Smooth muscle cell (in vitro differentiated cells): ENCODE measurements around the gene PCDH15. TPM values are rescaled to one million over a fixed set of nuclear protein-coding genes. Genes with fewer than 3 reads are reported as not detected.

Source experiments
- DNase-seq: peaks from one replicate; lab custom pipeline; 2025; ENCODE audit not compliant: unreplicated experiment; lab: John Stamatoyannopoulos, UW
- H2AFZ ChIP-seq: fragments of 200-600 bp; sonication (generic); 2 replicates; pipeline ENCODE4 v1.6.0; 2016; ENCODE audit warnings: antibody characterized with exemption, low read depth, mild to moderate bottlenecking
- H3F3A ChIP-seq: fragments of 200-600 bp; sonication (generic); 2 replicates; pipeline ENCODE4 v1.6.0; 2017; ENCODE audit warnings: antibody characterized with exemption, low read depth
- H3K27ac ChIP-seq: fragments of 200-600 bp; sonication (generic); 2 replicates; pipeline ENCODE4 v1.5.1; 2016; ENCODE audit warnings: low read depth, mild to moderate bottlenecking
- H3K27me3 ChIP-seq: fragments of 200-600 bp; sonication (generic); 2 replicates; pipeline ENCODE4 v1.6.1; 2016; ENCODE audit warnings: low read depth, mild to moderate bottlenecking
- H3K36me3 ChIP-seq: fragments of 200-600 bp; sonication (generic); 2 replicates; pipeline ENCODE4 v1.5.1; 2016; ENCODE audit warnings: low read depth
- H3K4me1 ChIP-seq: fragments of 200-600 bp; sonication (generic); 2 replicates; pipeline ENCODE4 v1.5.1; 2016; ENCODE audit warnings: low read depth
- H3K4me2 ChIP-seq: fragments of 200-600 bp; sonication (generic); 2 replicates; pipeline ENCODE4 v1.6.0; 2016; ENCODE audit warnings: mild to moderate bottlenecking
- H3K4me3 ChIP-seq: fragments of 200-600 bp; sonication (generic); 2 replicates; pipeline ENCODE4 v1.5.1; 2016; ENCODE audit warnings: mild to moderate bottlenecking
- H3K79me2 ChIP-seq: fragments of 200-600 bp; sonication (generic); 2 replicates; pipeline ENCODE4 v1.6.0; 2016; ENCODE audit warnings: low read depth, mild to moderate bottlenecking
- H3K9ac ChIP-seq: fragments of 200-600 bp; sonication (generic); 2 replicates; pipeline ENCODE4 v1.6.0; 2016; ENCODE audit warnings: low read depth
- H3K9me3 ChIP-seq: fragments of 200-600 bp; sonication (generic); replicated peaks from 2 replicates; pipeline ENCODE4 v1.5.1; 2016; ENCODE audit warnings: low read depth
- H4K20me1 ChIP-seq: fragments of 200-600 bp; sonication (generic); 2 replicates; pipeline ENCODE4 v1.6.0; 2016; ENCODE audit warnings: low read depth
- CTCF ChIP-seq: fragments of 200-600 bp; sonication (generic); IDR thresholded peaks from 2 replicates; pipeline ENCODE4 v1.5.1; 2017; ENCODE audit warnings: borderline replicate concordance, mild to moderate bottlenecking, antibody characterized with exemption; ENCODE audit not compliant: insufficient read depth, poor library complexity, severe bottlenecking
- WGBS: methylation state at CpG from one replicate; pipeline ENCODE4 v1.1.7; 2016; ENCODE audit warnings: low lambda C conversion rate; 5-methylcytosine and 5-hydroxymethylcytosine counted together
- polyA plus RNA-seq: library from polyadenylated mRNA; unstranded; fragments of >200 nt; fragmentation: Nextera tagmentation; extraction: Ambion mirVana; gene quantifications from 2 replicates; pipeline ENCODE4 v1.2.1, GENCODE V29; 2016
- total RNA-seq: library from RNA; depleted of rRNA; stranded (reverse); fragments of >200 nt; gene quantifications from 2 replicates; pipeline ENCODE4 v1.2.3, GENCODE V29; 2014

The PCDH15 gene
- total and polyA plus RNA-seq, 2 experiments from 2014 or later = not detected

GRCh38 chr10:54722075-54722474 lies 79.0 kb downstream of the PCDH15 start:
- H2AFZ ChIP-seq = no peak overlapping the region
- no peaks in the 10 kb centered on the region for H3K4me1 ChIP-seq
- no peaks in the 10 kb centered on the region for H3K79me2 ChIP-seq
- no peak overlapping the region for H3K27ac ChIP-seq
- H4K20me1 ChIP-seq = no peaks in the 10 kb centered on the region
- no peak for DNase-seq
- H3K36me3 ChIP-seq = no peaks in the 10 kb centered on the region
- H3K9me3 ChIP-seq = no peaks in the 10 kb centered on the region
- no peaks in the 10 kb centered on the region for H3K27me3 ChIP-seq
- no peak overlapping the region for H3K4me3 ChIP-seq
- no peak for TF ChIP-seq CTCF
- no peaks in the 10 kb centered on the region for H3F3A ChIP-seq
- H3K9ac ChIP-seq = no peak overlapping the region
- no peak overlapping the region for H3K4me2 ChIP-seq
- 97% methylated on average over 1 of the region's 1 CpG for WGBS

- Histone ChIP-seq H3F3A (no peaks in the 10 kb centered on the region), H3K4me3 (no peak overlapping the region), H3K27ac (no peak overlapping the region), H3K79me2 (no peaks in the 10 kb centered on the region), H3K9ac (no peak overlapping the region), H3K27me3 (no peaks in the 10 kb centered on the region), H3K9me3 (no peaks in the 10 kb centered on the region), H3K4me2 (no peak overlapping the region), H3K36me3 (no peaks in the 10 kb centered on the region), H2AFZ (no peak overlapping the region), H3K4me1 (no peaks in the 10 kb centered on the region), H4K20me1 (no peaks in the 10 kb centered on the region)
- WGBS = 90% methylated on average over 3 of the region's 3 CpGs
- no peak for TF ChIP-seq CTCF
- no peak for DNase-seq
Measured at GRCh38 chr10:54710918-54711317, 90.1 kb downstream of the PCDH15 start.

GRCh38 chr10:54708591-54708990 lies 92.4 kb downstream of the PCDH15 start:
- no peak for TF ChIP-seq CTCF
- Histone ChIP-seq H3K4me3 (no peak overlapping the region), H3K27ac (no peak overlapping the region), H3K4me1 (no peaks in the 10 kb centered on the region), H4K20me1 (no peaks in the 10 kb centered on the region), H3K4me2 (no peak overlapping the region), H3F3A (no peaks in the 10 kb centered on the region), H3K36me3 (no peaks in the 10 kb centered on the region), H3K9ac (no peak overlapping the region), H2AFZ (no peak overlapping the region), H3K27me3 (no peaks in the 10 kb centered on the region), H3K79me2 (no peaks in the 10 kb centered on the region), H3K9me3 (no peaks in the 10 kb centered on the region)
- DNase-seq = no peak
- 79% methylated on average over 8 of the region's 8 CpGs for WGBS

- no peak overlapping the region for H3K27ac ChIP-seq
- H3K4me3 ChIP-seq = no peak overlapping the region
- no peaks in the 10 kb centered on the region for H3K9me3 ChIP-seq
- no peaks in the 10 kb centered on the region for H3K36me3 ChIP-seq
- no peaks in the 10 kb centered on the region for H4K20me1 ChIP-seq
- 88% methylated on average over 2 of the region's 2 CpGs for WGBS
- H3K4me1 ChIP-seq = no peaks in the 10 kb centered on the region
- no peaks in the 10 kb centered on the region for H3K27me3 ChIP-seq
- no peaks in the 10 kb centered on the region for H3F3A ChIP-seq
- no peaks in the 10 kb centered on the region for H3K79me2 ChIP-seq
- no peak for TF ChIP-seq CTCF
- no peak for DNase-seq
- H3K9ac ChIP-seq = no peak overlapping the region
- no peak overlapping the region for H3K4me2 ChIP-seq
- no peak overlapping the region for H2AFZ ChIP-seq
Measured at GRCh38 chr10:54708021-54708420, 93.0 kb downstream of the PCDH15 start.
